Osteoblast (primary cell): ENCODE results near the gene EXO1. TPM values are rescaled to one million over a fixed set of nuclear protein-coding genes. Genes with fewer than 3 reads are reported as not detected.

Experiments used
- DNase-seq: peaks from one replicate; pipeline ENCODE4 v3.0.0; 2011; ENCODE audit warnings: low spot score, mixed read lengths; ENCODE audit not compliant: insufficient read length; ENCODE audit errors: missing footprints
- H2AFZ ChIP-seq: 2 replicates; pipeline ENCODE4 v1.6.0; 2011; ENCODE audit warnings: mild to moderate bottlenecking, low read length
- H3K27ac ChIP-seq: 2 replicates; pipeline ENCODE4 v1.5.1; 2011; ENCODE audit warnings: mild to moderate bottlenecking, low read depth, low read length, moderate library complexity
- H3K27me3 ChIP-seq: 2 replicates; pipeline ENCODE4 v1.6.0; 2012; ENCODE audit warnings: mild to moderate bottlenecking, control low read depth, inconsistent platforms, low read length, moderate library complexity; ENCODE audit not compliant: insufficient read depth
- H3K36me3 ChIP-seq: 2 replicates; pipeline ENCODE4 v1.5.1; 2011; ENCODE audit warnings: mild to moderate bottlenecking, low read length, control low read depth, moderate library complexity; ENCODE audit not compliant: insufficient read depth
- H3K4me1 ChIP-seq: 2 replicates; pipeline ENCODE4 v1.5.1; 2011; ENCODE audit warnings: mild to moderate bottlenecking, low read length, control low read depth, moderate library complexity; ENCODE audit not compliant: insufficient read depth
- H3K4me2 ChIP-seq: 2 replicates; pipeline ENCODE4 v1.6.0; 2011; ENCODE audit warnings: mild to moderate bottlenecking, low read length; ENCODE audit not compliant: insufficient read depth
- H3K4me3 ChIP-seq: fragments of 200-600 bp; sonication (generic); 3 replicates; pipeline ENCODE4 v1.5.1; 2012; ENCODE audit warnings: mild to moderate bottlenecking, low read length, inconsistent platforms; ENCODE audit not compliant: insufficient read depth
- H3K79me2 ChIP-seq: 2 replicates; pipeline ENCODE4 v1.6.0; 2012; ENCODE audit warnings: mild to moderate bottlenecking, low read length, control low read depth, inconsistent platforms; ENCODE audit not compliant: insufficient read depth
- H3K9me3 ChIP-seq: 2 replicates; pipeline ENCODE4 v1.5.1; 2011; ENCODE audit warnings: low read depth, low read length, control low read depth
- H4K20me1 ChIP-seq: 2 replicates; pipeline ENCODE4 v1.6.0; 2012; ENCODE audit warnings: mild to moderate bottlenecking, low read length, control low read depth; ENCODE audit not compliant: insufficient read depth
- total RNA-seq: library from RNA; depleted of rRNA; stranded (reverse); fragments of >200 nt; gene quantifications from 2 replicates; pipeline ENCODE4 v1.2.3, GENCODE V29; 2012
- TF ChIP-seq, protein P1 (sequence below): IDR thresholded peaks from 2 replicates; pipeline ENCODE4 v1.5.1; 2011; ENCODE audit warnings: mild to moderate bottlenecking, low read depth, low read length, moderate library complexity; ENCODE audit errors: extremely low read depth

Gene EXO1
- total RNA-seq, 1 donor, result 1.8 TPM

- H3K36me3 ChIP-seq, result no peaks in the 10 kb centered on the region
These were observed 46.0 kb downstream of the EXO1 start for GRCh38 chr1:241894016-241894415.

GRCh38 chr1:241895013-241895412 lies 47.0 kb downstream of the EXO1 start:
- H2AFZ ChIP-seq, result no peak overlapping the region
- H3K4me2 ChIP-seq, result no peak overlapping the region
- no peaks in the 10 kb centered on the region for H3K9me3 ChIP-seq
- H3K79me2 ChIP-seq, result no peaks in the 10 kb centered on the region
- H3K27ac ChIP-seq, result no peak overlapping the region
- H3K4me3 ChIP-seq, result no peak overlapping the region
- no peak for DNase-seq
- no peaks in the 10 kb centered on the region for H3K27me3 ChIP-seq
- H4K20me1 ChIP-seq, result no peaks in the 10 kb centered on the region
- H3K4me1 ChIP-seq, result no peaks in the 10 kb centered on the region
- TF ChIP-seq, protein P1, sequence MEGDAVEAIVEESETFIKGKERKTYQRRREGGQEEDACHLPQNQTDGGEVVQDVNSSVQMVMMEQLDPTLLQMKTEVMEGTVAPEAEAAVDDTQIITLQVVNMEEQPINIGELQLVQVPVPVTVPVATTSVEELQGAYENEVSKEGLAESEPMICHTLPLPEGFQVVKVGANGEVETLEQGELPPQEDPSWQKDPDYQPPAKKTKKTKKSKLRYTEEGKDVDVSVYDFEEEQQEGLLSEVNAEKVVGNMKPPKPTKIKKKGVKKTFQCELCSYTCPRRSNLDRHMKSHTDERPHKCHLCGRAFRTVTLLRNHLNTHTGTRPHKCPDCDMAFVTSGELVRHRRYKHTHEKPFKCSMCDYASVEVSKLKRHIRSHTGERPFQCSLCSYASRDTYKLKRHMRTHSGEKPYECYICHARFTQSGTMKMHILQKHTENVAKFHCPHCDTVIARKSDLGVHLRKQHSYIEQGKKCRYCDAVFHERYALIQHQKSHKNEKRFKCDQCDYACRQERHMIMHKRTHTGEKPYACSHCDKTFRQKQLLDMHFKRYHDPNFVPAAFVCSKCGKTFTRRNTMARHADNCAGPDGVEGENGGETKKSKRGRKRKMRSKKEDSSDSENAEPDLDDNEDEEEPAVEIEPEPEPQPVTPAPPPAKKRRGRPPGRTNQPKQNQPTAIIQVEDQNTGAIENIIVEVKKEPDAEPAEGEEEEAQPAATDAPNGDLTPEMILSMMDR, result no peak
- H3K36me3 ChIP-seq, result no peaks in the 10 kb centered on the region

More at GRCh38 chr1:241894016-241894415, 46.0 kb downstream of the EXO1 start:
- Histone ChIP-seq H3K27me3 (no peaks in the 10 kb centered on the region), H3K4me1 (no peaks in the 10 kb centered on the region), H4K20me1 (no peaks in the 10 kb centered on the region), H3K4me2 (no peak overlapping the region), H3K27ac (no peak overlapping the region), H3K79me2 (no peaks in the 10 kb centered on the region), H3K4me3 (no peak overlapping the region), H2AFZ (no peak overlapping the region), H3K9me3 (no peaks in the 10 kb centered on the region)
- DNase-seq, result no peak
- TF ChIP-seq, protein P1, result no peak

GRCh38 chr1:241896670-241896962 lies 48.6 kb downstream of the EXO1 start:
- Histone ChIP-seq H3K4me1 (no peaks in the 10 kb centered on the region), H3K36me3 (no peaks in the 10 kb centered on the region), H3K4me3 (no peak overlapping the region), H2AFZ (no peak overlapping the region), H3K27ac (no peak overlapping the region), H3K9me3 (no peaks in the 10 kb centered on the region), H3K79me2 (no peaks in the 10 kb centered on the region), H4K20me1 (no peaks in the 10 kb centered on the region), H3K4me2 (no peak overlapping the region), H3K27me3 (no peaks in the 10 kb centered on the region)
- no peak for DNase-seq
- TF ChIP-seq, protein P1, result no peak

DNA sequence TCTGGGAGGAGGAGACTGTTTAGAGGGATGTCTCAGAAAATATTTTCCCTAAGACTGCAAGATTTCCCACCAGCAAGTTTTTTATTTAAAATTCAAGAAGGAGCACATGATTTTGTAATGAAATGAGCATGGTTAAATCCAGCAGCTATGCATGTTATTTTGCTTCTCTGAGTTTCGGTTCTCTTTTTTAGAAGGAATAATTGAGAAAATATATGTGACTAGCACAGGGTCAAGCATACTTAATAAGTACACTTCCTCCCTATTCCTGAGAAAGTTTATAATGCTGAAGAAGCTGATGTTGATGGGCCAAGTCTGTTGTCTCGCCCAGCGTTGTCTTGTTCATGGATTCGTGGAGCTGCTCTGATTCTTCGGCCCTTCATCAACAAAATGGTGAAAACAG lies 51.2 kb downstream of the EXO1 start:
- H3K27me3 ChIP-seq, result no peaks in the 10 kb centered on the region
- TF ChIP-seq, protein P1, result no peak

More for the DNA sequence above, 51.2 kb downstream of the EXO1 start:
- DNase-seq, result no peak
- no peak overlapping the region for H3K4me2 ChIP-seq
- H3K9me3 ChIP-seq, result no peaks in the 10 kb centered on the region
- no peaks in the 10 kb centered on the region for H3K79me2 ChIP-seq
- no peaks in the 10 kb centered on the region for H3K36me3 ChIP-seq
- no peak overlapping the region for H3K4me3 ChIP-seq
- no peaks in the 10 kb centered on the region for H4K20me1 ChIP-seq
- H3K4me1 ChIP-seq, result no peaks in the 10 kb centered on the region
- H2AFZ ChIP-seq, result no peak overlapping the region
- H3K27ac ChIP-seq, result no peak overlapping the region
